ENCODE data around the gene MAP3K5.

GRCh38 chr6:136514591-136514990 is 277.7 kb downstream of the MAP3K5 start:
- TF ChIP-seq CTCF (IDR thresholded peaks at IDR 0.05; ENCODE audit: low read length) (no peak), EZH2 (IDR thresholded peaks at IDR 0.05; ENCODE audit: borderline replicate concordance, low read length) (no peak)

All from OCI-LY1 (cell line).